Activated CD4-positive, alpha-beta T cell treated with anti-CD3 and anti-CD28 coated beads for 24 hours (primary cell): ENCODE data around the gene ZNF148.

Source experiments
- DNase-seq, 2 donors: peaks; one replicate each; pipeline ENCODE4 v3.0.0-alpha.2; 2020; ENCODE audit warnings: low read depth in 2 of 2

ZNF148 gene

GRCh38 chr3:125220727-125221429 lies 154.2 kb downstream of the ZNF148 start:
- DNase-seq: no peak

- no peak for DNase-seq
Measured at GRCh38 chr3:125220183-125220582, 154.9 kb downstream of the ZNF148 start.

GRCh38 chr3:125219261-125219701 lies 155.8 kb downstream of the ZNF148 start:
- no peak for DNase-seq

- no peak for DNase-seq
Measured at GRCh38 chr3:125214738-125215137, 160.4 kb downstream of the ZNF148 start.

- DNase-seq: no peak
Measured at GRCh38 chr3:125213946-125214542, 161.1 kb downstream of the ZNF148 start.

- no peak for DNase-seq
Measured at GRCh38 chr3:125213364-125213755, 161.8 kb downstream of the ZNF148 start.

- DNase-seq: no peak
Measured at GRCh38 chr3:125212509-125213363, 162.4 kb downstream of the ZNF148 start, which contains the start of gene SLC12A8. SLC12A8 (minus strand) TSS chr3:125212748; CDS start chr3:125211349, 1,399 bp downstream.

- DNase-seq: no peak
Measured at GRCh38 chr3:125212091-125212508, 163.0 kb downstream of the ZNF148 start.

- no peak for DNase-seq
Measured at GRCh38 chr3:125211523-125212090, 163.5 kb downstream of the ZNF148 start.

GRCh38 chr3:125207949-125208568 lies 167.1 kb downstream of the ZNF148 start:
- DNase-seq: no peak

GRCh38 chr3:125207507-125207906 lies 167.6 kb downstream of the ZNF148 start:
- DNase-seq: no peak

- no peak for DNase-seq
Measured at GRCh38 chr3:125206934-125207333, 168.2 kb downstream of the ZNF148 start.

- no peak for DNase-seq
Measured at GRCh38 chr3:125203731-125204130, 171.4 kb downstream of the ZNF148 start.

GRCh38 chr3:125202197-125202596 lies 172.9 kb downstream of the ZNF148 start:
- DNase-seq: no peak

GRCh38 chr3:125200731-125201139 lies 174.4 kb downstream of the ZNF148 start:
- no peak for DNase-seq

GRCh38 chr3:125194849-125195601 lies 180.1 kb downstream of the ZNF148 start:
- no peak for DNase-seq

GRCh38 chr3:125194061-125194848 lies 180.9 kb downstream of the ZNF148 start:
- DNase-seq: no peak

GRCh38 chr3:125192190-125193035 lies 182.7 kb downstream of the ZNF148 start:
- no peak for DNase-seq

GRCh38 chr3:125191730-125192129 lies 183.4 kb downstream of the ZNF148 start:
- no peak for DNase-seq
